Measurements from ENCODE around the gene KCNIP1.
"Not testable (repeated sequence)": the region's sequence is repeated elsewhere in the genome, so short reads cannot be mapped to it uniquely, and the experiment has no call there.

The KCNIP1 gene

DNA sequence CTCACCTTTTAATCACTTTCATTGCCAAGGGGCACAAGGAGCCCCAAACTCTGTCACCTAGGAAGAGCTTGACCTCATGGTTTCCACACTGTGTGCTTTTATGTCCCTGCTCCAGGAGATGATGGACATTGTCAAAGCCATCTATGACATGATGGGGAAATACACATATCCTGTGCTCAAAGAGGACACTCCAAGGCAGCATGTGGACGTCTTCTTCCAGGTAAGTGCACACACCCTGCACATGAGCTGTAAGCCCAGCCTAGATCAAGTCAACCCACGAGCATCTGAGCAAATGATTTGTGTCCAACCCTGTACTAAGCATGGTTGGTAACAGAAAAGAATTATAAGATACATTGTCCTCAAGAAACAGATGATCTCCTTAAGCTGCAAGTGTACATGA, 228.9 kb downstream of the KCNIP1 start:
- no peak for DNase-seq

DNA sequence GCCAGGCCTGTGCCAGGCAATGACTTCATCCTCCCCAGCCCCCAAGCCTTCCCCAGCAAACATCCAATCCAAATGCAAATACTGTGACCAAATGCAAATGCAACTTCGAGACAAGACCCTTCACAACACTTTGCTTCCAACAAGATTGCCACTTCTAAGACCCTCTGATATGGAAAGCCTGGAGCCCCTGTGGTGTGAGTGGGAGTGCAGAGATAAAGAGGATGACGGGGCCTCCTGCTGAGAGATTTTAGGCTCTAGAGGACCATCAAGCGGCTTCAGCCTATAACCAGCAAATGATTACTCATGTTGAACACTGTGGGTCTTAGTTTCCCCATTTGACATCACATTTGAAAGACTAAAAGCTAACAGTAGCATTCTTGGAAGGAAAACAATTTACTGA, 233.1 kb downstream of the KCNIP1 start:
- no peak for DNase-seq

DNA sequence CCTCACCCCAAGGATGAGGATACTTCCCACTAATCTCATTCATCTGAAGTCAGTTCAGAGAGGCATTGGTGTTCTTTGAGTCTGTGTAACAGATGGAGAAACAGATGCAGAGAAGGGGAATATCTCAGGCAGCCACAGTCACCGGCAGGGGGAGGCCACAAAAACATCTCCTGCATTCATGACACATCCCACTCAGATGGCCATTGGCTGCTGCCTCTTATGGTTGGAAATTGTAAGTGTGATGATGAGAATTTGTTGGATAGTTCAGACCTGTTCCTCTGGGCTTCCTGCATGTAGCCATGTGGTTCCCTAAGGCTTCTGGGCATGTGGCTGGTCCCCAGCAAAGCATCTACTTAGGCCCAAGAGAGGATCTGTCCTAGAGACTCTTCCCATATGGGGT, 233.8 kb downstream of the KCNIP1 start:
- no peak for DNase-seq

DNA sequence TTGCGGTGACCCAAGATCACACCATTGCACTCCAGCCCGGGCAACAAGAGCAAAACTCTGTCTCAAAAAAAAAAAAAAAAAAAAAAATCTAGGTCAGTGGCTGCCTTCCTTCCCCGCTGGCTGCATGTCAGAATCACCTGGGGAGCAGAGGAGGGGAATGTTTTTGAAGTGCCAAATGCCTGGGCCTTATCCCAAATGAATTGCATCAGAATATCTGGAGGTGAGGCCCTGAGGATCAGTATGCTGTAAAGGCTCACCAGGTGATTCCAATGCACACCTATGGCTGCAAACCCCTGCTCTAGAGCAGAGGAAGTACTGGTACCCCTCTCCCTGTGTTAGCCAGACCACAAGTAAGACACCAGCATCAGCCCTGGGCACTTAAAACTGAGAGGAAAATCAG, 235.0 kb downstream of the KCNIP1 start:
- no peak for DNase-seq

DNA sequence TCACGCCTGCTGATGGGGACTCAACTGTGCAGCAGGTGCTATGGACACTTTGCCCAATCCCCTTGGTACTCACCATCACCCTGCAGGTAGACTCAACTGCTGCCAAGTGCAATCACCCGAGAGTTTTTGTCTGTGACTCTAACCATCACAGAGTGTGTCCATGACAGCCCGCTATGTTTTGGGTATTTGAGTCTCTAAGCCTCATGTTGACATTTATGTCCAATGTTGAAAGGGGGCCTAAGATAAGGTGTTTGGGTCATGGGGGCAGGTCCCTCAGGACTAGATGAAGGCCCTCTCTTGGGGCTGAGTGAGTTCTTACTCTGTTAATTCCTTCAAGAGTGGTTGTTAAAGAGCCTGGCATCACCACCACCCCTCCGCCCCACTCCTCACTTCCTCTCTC, 235.6 kb downstream of the KCNIP1 start:
- no peak for DNase-seq

DNA sequence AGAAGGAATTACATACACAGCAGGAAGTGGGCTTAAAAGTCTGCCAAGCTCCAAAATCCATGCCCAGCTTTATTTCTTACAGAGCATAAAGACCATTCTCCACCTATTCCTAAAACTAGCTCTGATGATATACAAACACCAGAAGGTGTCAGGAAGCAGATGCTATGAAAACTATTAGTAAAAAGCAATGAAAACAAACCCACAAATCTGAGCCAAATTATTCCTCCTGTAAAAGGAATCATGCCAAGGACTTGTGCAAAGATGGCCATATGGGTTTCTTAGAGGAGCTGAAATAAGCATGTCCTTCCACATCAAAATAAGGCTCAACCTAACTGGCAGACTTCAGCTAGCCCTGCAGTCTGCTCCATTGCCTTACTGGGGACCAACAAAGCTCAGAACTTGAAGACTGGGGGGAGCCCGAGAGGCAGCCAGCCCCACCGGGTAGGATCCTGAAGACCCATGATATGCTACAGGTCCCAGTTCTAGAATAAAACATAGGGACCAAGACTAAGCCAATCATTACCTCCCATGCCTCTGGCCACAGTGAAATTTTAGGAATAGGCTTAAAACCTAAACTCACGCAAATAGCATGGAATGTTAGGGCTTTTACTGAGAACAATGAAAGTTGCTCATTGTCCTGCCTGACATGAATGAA, 236.9 kb downstream of the KCNIP1 start:
- no peak for DNase-seq

DNA sequence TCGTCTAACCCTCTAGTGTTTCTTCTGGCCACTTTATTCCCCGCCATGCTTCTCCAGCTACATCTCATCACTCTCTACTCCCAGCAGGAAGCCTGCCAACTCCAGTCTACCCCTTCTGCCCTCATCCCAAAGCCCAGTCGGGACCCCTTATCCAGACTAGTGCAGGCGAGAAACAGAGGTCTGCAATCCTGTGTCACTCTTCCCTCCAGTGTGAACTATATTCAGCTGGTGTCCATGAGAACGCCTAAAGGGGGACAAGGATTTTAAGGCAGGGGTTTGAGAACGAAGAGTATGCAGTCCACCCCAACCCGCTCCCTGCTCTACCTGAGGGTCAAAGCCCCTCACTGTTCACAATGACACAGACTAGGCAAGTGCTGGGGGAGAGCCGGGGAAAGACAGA, 238.0 kb downstream of the KCNIP1 start:
- no peak for DNase-seq

DNA sequence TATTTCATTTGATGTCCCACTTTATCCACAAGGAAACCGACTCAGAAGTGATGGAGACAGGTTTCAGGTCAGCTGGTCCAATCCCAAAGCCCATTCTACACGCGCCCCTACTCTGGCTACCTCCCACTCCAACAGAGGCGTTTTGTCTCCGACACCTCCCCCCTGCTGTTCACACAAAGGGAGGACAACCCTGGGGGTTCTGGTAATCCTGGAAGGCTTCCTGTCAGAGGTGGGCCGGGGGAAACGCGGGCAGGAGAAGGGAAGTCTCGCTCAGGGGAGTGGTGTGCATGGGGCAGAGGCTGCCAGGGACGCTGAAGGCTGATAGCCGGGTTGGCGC, 240.0 kb downstream of the KCNIP1 start:
- no peak for DNase-seq

DNA sequence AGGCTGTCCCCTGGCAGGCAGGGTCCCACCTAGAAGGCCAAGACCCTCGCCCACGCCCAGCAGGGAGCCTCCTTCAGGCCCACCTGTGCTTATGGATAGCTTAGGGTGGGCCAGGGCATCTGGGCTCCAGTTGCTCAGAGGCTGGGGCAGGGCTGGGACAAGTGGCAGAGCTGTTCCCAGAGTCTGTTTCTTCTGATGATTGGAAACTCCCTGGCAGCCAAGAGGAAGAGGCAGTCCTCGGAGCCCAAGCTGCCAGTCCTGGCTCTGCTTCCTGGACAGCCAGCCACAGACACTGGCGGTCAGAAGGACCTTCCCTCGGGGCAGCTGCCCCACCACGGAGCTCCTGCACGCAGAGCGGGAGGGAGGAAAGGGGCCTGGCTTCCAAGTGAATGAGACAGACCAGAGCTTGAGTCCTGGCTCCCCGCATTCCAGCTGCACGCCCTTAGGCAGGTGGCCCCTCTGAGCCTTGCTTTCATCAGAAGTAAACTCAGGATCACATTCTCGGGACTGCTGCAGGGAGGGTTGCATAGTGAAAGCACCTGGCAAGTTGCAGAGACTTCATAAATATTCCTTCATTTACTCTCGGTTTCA, 241.8 kb downstream of the KCNIP1 start:
- no peak for DNase-seq

DNA sequence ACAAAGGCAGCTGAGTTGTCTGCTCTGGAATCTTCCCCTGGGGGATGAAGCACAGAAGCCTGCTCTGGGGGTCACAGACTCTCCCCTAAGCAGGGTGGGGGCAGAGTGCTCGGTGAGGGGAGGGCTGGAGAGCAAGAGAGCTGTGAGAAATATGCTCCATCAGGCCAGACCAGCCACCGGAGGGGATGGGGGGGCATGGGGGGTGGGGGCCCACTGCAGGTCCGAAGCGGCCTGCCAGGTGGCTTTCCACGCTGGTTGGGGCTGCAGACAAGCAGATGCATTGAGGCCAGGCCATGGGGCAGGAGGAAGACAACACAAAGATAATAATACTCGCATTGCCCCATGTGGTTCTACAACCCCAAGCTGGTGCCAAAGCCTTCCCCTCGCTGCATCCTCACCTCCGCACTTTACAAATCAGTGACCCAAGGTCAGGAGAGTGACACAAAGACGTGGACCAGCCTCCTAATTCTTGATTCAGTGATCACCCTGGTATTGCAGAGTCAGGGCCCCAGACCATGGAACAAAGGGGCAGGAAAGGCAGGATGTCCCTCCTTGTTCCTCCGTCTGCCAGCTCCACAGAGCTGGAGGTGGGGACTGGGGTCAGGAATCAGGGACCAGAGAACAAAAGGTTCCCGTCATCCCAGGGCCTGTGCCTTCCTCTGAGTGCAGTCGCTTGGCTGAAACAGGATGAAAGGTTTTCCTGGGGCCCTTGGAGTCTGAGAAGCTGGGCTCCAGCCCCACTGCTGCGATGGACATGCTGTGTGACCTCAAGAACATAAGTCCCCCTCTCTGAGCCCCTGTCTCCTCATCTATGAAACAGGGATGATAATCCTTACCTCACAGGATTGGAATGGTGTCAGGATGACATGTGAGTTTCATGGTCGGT, 242.5 kb downstream of the KCNIP1 start:
- DNase-seq, result no peak

DNA sequence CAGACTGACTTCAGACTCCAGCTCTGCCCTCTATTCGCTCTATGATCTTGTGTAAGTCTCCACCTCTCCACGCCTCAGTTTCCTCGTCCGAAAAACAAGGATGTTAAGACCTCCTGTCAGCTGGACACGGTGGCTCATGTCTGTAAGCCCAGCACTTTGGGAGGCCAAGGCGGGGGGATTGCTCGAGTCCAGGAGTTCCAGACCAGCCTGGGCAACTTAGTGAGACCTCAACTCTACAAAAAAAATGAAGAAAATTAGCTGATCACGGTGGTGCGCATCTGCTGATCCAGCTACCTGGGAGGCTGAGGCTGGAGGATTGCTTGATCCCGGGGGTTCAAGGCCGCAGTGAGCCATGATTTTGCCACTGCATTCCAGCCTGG, 243.1 kb downstream of the KCNIP1 start:
- no peak for DNase-seq

DNA sequence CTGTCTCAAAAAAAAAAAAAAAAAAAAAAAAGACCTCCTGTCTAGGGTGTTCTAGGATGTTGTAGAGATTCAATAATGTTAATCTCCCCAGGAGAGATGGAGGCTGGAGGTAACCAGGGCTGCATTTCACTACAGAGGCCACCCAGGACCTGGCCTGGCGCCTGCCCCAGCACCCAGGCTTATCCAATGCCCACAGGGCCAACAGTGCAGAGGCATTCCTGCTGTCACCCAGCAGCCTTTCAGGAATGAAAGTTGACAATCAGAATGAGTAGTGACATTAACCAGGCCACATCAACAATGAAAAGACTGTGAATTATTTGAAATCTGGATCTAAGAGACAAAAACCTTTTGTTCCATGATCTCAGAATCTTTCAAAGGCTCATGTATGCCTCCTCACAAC, 243.5 kb downstream of the KCNIP1 start:
- no peak for DNase-seq

DNA sequence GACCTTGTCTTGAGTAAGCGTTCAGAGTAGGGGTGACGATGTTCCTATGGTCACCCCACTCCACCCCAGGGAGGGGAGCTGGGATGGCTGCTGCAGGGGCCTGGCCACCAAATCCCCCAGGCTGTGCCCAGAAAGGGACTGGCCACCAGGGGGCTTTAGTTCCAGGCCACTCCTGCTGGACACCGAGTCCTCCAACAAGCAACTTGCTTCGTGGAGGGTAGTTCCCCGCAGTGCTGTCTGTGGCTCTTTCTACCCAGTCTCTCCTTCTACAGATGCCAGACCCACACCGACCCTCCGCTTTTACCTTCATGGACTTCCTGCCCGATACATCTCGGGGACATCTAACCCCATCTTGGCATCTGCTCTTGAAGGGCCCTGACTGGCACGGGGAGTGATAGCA, 244.0 kb downstream of the KCNIP1 start:
- no peak for DNase-seq

DNA sequence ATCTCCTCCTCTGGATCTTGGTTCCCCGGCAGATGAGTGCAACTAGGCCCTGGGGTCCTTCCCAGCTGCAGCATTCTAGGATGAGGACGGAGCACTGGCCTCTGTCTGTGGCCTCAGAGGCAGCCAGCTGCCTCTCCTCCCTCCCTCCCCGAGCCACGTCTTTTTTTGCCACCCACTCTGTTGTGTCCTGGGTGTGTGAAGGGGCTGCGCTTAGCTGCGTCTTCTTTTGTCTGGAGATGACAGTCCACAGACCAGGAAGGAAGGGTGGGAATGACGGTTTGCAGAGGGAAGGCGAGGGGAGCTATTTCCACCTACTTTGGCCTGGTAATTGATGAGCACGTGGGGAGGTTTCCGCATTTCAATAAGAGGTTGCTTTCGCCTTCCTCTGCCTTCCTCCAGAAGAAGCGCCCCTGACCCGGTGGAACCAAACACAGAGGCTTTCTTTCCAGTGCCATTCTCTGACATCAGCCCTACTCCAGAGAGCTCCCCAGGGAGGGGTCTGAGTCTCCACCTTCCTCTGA, 245.2 kb downstream of the KCNIP1 start:
- no peak for DNase-seq

DNA sequence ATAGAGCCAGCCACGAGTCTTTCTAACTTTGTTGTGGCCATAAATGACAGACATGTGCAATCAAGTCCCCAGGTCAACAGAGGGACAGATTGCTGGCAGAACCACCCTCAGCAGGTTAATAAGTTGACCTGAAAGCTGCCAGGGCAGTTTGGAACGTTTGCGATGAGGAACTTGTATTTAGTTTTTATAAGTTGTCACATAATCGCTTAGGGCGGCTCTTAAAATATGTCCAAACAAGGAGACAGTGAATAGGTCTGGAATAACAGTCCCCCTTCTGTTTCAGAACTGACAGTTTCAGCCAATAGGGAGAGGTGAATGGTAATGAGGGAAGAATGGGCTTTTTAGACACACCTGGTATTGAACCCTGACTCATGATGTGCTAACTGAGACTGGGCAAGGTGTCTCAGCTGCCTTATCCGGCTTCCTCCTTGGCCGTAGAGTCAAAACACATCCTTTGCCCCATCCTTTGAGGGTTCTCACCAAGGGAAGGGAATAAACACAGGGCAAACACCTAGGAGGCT, 246.2 kb downstream of the KCNIP1 start:
- DNase-seq, result no peak

DNA sequence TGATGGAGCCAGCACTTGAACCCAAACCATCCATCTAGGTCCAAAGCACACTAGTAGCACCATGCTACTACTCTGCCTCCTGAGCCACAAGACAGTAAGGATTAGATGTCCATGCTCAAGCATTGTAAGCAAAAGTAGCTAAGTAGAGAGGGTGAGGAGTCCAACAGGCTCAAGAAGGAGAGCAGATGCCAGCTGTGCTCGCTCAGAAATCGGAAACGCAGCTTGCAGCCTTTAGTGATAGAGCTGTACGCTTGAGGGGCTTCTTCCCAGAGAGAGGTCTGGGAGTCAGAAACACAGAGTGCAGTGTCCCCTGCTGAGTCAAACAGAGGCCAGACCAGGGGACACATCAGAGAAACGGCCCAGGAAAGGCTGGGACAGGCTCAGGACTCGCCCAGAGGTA, 247.0 kb downstream of the KCNIP1 start:
- DNase-seq, result no peak

DNA sequence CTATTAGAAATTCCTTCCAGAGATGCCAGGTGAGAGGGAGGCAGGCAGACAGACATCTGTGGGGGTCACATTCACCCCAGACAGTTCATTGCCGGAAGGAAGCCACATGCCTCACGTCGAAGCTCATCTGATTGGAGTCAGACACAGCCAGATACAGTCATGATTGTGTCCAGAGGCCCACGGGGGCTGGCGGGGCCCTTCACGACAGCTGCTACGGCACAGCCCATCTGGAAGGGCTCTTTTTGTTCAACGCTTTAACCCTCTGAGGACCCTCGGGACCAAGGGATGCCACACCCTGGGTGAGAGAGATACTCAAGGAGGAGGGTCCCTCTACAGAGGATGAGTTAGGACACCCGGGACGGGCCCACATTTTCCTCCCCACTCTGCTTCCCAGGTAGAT, 247.8 kb downstream of the KCNIP1 start:
- DNase-seq, result no peak

DNA sequence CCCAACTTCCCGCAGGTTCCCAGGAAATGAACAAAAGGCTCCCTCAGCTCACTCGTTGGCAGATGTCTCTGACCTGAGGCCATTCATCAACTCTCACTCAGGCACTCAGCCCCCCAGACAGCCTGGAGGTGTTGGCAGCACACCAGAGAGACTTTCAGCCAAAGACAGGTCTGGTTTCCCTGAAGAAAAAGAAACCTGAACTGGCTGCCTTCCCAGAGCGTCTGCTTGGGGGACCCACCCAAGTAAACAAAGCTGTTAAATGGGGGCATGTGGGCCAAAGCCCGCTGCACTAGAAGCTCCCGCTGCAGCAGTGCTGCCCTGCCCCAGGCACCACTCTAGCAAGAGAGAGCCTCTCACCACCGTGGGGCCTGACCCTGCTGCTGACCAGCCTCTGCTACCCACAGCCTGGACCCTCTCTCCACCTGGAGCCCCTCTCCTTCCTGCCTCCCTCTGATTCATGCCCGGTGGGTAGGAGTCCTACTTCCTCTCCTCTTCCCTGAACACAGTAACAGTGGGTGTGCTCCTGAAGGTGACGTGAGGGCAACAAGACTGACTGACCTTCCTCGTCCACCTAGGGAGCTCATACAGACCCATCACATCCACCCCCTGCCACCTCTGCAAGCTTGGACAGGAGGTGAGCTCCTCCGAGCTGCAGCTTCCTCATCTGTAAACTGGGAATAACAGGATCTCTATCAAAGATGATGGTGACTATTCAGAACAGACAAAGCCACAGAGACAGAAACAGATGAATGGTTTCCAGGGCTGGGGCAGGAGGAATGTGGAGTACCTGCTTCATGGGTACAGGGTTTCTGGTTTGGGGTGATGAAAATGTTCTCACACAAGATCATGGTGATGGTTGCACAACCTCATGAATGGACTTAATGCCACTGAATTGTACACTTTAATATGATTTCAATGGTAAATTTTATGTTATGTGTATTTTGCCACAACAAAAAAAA, 248.7 kb downstream of the KCNIP1 start:
- peak; percentile 64 for DNase-seq

DNA sequence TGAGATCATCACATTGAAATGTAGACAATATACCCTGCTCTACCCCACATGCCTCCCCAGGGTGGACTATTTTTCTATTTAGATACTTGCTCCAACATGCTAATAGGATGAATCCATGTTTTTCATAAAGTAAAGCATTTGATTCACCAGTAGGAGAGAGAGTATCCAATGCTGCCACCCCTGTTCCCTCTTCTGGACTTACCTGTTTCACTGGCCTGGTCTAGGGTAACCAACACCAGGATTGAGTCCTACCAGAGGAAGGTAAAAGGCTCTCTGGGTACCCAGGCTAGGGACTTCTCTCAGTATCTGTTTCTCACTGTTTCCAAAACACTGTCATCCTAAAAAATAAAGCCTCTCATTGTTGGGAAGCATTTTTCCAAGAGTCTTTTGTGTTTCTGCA, 249.5 kb downstream of the KCNIP1 start:
- DNase-seq, result no peak

DNA sequence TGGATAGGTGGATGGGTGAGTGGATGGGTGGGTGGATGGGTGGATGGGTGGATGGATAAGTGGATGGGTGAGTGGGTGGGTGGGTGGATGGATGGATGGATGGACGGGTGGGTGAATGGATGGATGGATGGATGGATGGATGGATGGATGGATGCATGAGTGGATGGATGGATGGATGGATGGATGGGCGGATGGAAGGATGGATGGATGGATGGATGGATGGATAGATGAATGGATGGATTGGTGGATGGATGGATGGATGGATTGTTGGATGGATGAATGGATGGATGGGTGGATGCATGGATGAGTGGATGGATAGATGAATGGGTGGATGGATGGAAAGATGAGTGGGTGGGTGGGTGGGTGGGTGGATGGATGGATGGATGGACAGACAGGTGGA, 250.7 kb downstream of the KCNIP1 start:
- not testable (repeated sequence) for DNase-seq

DNA sequence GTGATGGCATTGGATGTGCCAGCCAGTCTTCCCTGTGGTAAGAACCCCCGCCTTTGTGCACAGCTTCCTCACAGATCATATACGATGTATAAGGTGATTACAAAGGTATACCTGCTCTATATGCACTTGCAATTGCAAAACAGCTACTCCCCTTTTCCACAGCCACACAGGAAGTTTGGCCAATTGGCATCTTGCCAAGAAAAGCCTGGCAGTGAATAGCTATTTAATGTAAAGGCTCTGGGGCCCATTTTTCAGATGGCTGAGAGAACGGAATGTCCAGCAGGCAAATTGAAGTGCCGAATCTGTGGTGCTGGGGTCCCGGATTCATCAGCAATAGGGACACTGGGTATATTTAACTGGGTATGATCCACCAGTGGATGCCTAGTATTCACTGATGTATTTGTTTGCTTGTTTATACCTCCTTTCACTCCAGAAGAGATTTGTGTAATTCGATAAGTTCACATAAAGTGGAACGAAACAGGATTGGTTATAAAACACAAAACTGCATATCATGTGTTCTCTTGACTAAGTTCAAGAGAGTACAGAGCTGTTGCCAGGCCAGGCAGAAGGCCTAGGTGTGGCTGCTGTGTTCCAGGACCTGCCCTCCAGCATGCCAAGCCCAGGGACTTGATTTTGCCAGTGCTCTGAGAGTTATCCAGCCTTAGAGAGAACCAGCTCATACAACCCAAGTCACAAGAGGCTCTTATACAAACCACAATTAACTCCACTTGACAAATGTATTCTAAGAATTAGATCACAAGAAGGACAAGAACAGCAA, 252.0 kb downstream of the KCNIP1 start:
- DNase-seq, result peak; percentile 7

DNA sequence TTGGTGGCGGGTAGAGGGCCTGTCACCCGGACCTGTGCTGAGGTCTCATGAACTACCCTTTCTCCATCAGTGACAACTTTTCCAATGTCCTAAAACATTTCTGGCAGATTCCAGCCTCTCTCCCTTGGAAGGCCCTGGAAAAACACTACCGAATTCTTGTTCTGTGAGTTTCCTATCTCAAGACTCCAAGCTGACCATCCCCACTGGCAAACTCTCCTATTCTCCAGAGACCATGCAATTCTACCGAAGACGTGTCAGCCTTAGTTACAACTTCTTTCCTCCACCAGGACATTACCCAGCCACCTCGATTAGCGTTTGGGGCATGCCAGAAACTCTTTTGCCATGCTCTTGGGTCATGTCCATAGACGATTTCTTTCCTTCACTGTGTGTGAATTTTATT, 252.9 kb downstream of the KCNIP1 start:
- no peak for DNase-seq
